A549 treated with Hydrocortisone at 1 μM for 4 hours (cell line): ENCODE results near the gene EDEM3. TPM values are rescaled to one million over a fixed set of nuclear protein-coding genes. Genes with fewer than 3 reads are reported as not detected.

ENCODE experiments used
- total RNA-seq: library from RNA; stranded (reverse); fragments of 200-300 nt; extraction: Qiagen RNA extraction; gene quantifications from 5 replicates; pipeline ENCODE4 v1.2.3, GENCODE V29; 2022

The EDEM3 gene, protein sequence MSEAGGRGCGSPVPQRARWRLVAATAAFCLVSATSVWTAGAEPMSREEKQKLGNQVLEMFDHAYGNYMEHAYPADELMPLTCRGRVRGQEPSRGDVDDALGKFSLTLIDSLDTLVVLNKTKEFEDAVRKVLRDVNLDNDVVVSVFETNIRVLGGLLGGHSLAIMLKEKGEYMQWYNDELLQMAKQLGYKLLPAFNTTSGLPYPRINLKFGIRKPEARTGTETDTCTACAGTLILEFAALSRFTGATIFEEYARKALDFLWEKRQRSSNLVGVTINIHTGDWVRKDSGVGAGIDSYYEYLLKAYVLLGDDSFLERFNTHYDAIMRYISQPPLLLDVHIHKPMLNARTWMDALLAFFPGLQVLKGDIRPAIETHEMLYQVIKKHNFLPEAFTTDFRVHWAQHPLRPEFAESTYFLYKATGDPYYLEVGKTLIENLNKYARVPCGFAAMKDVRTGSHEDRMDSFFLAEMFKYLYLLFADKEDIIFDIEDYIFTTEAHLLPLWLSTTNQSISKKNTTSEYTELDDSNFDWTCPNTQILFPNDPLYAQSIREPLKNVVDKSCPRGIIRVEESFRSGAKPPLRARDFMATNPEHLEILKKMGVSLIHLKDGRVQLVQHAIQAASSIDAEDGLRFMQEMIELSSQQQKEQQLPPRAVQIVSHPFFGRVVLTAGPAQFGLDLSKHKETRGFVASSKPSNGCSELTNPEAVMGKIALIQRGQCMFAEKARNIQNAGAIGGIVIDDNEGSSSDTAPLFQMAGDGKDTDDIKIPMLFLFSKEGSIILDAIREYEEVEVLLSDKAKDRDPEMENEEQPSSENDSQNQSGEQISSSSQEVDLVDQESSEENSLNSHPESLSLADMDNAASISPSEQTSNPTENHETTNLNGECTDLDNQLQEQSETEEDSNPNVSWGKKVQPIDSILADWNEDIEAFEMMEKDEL
- 6.7 to 11.0 TPM (median 8.3 TPM) in 5 replicates for total RNA-seq

DNA sequence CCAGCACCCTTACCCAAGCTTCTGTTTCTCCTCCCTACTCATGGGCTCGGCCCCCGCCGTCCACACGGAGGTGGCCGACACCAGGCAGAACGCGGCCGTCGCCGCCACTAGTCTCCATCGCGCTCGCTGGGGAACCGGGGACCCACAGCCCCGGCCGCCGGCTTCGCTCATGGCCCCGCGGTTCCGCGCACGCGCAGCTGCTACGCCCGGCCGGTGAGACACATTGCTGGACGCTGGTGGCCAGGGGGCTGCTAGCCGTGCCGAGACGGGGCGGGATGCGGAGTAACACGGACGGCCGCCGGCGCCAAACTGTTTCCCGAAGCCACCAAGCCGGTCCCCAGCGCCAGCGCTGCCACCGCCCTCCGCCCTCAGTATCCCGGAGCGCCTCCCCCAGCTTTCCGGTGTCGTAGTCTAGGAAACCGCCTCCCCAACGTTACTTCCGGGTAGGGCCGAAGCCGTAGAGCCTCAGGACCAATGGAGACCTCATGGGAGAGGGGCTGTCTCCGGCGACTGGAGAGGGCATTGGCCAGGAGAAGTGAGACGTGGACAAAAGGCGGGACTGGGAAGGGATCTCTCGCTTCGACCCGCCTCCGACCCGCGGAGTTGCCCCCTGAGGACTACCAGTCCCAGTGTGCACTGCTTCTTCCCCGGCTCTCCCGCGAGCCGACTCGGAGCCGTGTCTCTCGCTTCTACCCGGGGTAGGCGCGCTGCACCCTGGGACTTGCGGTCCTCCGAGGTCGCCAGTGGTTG is at the start of gene EDEM3:
Gene EDEM3, minus strand, starts transcription at position 383 of the 750 bp plus-strand sequence. Its CDS starts 212 bp downstream, at position 171.

Other genes with a start within 250 kb of the EDEM3 start
- gene NIBAN1, start 219.7 kb upstream of the EDEM3 start, total RNA-seq, result 0.81 to 1.2 TPM (median 0.85 TPM) in 5 replicates